Measurements from ENCODE around the gene GALNT2. TPM values are rescaled to one million over a fixed set of nuclear protein-coding genes. Genes with fewer than 3 reads are reported as not detected.
A peak's percentile ranks its signal among the peaks of the same experiment; 100 is the strongest.

The GALNT2 gene
- total RNA-seq, 1 experiment from 2014 or later, result 62.2 TPM

DNA sequence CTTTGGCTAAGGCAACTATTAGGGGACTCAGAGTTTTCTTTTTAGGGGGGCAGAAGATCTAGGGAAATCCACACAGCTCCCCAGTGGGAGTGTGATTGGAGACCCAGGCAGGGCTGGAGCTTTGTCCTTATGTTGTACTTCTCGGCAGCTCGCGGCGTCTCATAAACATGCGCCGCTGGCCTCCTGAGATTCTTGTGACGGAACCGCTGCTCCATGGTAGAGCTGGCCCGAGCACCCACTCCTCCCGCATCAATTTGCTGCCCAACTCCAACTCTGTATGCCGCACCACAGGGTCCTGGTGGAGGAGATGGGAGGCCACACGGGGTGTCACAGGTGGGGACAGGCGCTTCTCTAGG, 143.9 kb downstream of the GALNT2 start:
- no TSS peak for BruUV-seq (replicated peaks)
- CTCF ChIA-PET, result interaction anchor here (0.6 kb wide), 1 partner anchor 186 kb away, joined by 4 read pairs; no protein-coding TSS in a partner anchor
- Mint-ChIP-seq H3K36me3 (ENCODE audit: insufficient read depth, unreplicated experiment) (peaks cover 6% of the 10 kb centered on the region), H3K9me3 (ENCODE audit: unreplicated experiment) (no peaks in the 10 kb centered on the region), H3K4me3 (ENCODE audit: unreplicated experiment) (peak overlapping the region; percentile 45), H3K27ac (ENCODE audit: unreplicated experiment) (peak overlapping the region; percentile 90), H3K27me3 (ENCODE audit: insufficient read depth, unreplicated experiment) (no peaks in the 10 kb centered on the region), H3K4me1 (ENCODE audit: low read depth, unreplicated experiment) (peaks cover 43% of the 10 kb centered on the region)
- DNase-seq, result no peak
- H3K27me3 ChIP-seq (replicated peaks; ENCODE audit: control insufficient read depth, insufficient read depth, low read length), result no peaks in the 10 kb centered on the region
- H3K4me3 ChIP-seq (ENCODE audit: low read depth, low read length), result no peak overlapping the region
- intact Hi-C loops (cut with micrococcal nuclease; ENCODE audit: unreplicated experiment), result no loop called here
- H3K9me3 ChIP-seq, result no peaks in the 10 kb centered on the region
- TF ChIP-seq, protein P1, sequence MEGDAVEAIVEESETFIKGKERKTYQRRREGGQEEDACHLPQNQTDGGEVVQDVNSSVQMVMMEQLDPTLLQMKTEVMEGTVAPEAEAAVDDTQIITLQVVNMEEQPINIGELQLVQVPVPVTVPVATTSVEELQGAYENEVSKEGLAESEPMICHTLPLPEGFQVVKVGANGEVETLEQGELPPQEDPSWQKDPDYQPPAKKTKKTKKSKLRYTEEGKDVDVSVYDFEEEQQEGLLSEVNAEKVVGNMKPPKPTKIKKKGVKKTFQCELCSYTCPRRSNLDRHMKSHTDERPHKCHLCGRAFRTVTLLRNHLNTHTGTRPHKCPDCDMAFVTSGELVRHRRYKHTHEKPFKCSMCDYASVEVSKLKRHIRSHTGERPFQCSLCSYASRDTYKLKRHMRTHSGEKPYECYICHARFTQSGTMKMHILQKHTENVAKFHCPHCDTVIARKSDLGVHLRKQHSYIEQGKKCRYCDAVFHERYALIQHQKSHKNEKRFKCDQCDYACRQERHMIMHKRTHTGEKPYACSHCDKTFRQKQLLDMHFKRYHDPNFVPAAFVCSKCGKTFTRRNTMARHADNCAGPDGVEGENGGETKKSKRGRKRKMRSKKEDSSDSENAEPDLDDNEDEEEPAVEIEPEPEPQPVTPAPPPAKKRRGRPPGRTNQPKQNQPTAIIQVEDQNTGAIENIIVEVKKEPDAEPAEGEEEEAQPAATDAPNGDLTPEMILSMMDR (IDR thresholded peaks at IDR 0.05; ENCODE audit: insufficient read depth in 1 of 2, low read depth in 1 of 2, low read length in 1 of 2, severe bottlenecking in 1 of 2, unreplicated experiment in 1 of 2), result no peak
- no peaks in the 10 kb centered on the region for H3K36me3 ChIP-seq (ENCODE audit: control insufficient read depth, insufficient read depth, low read length)
- POLR2A ChIA-PET, result no interaction called here
- peaks cover 36% of the 10 kb centered on the region for H3K4me1 ChIP-seq

DNA sequence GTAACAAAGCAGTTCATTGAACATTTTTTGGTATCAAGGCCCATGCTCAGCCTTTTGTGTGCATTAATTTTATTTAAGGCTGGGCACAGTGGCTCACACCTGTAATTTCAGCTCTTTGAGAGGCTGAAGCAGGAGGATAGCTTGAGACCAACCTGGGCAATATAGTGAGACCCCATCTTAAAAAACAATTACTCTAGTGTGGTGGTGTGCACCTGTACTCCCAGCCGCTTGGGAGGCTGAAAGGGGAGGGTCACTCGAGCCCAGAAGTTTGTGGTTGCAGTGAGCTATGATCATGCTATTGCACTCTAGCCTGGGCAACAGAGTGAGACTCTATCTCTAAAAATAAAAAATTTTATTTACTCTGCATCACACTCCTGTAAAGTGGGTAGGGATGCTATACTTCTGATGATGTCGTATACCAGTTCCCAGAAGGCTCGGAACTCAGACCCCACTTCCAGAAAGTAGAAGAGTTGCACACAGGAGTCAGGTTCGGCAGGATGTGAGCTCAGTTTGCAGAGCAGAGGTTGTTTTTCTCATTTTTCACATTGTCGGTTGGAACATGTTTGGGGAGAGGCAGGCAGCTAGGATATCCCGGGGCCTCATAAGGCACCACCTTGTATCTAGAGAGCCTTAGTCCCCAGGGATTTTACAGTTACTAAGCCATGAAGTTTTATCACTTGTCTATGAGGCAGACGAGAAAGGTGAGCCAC, 144.6 kb downstream of the GALNT2 start:
- POLR2A ChIA-PET, result no interaction called here
- Histone ChIP-seq H3K27me3 (replicated peaks; ENCODE audit: control insufficient read depth, insufficient read depth, low read length) (no peaks in the 10 kb centered on the region), H3K9me3 (no peaks in the 10 kb centered on the region), H3K4me1 (peaks cover 36% of the 10 kb centered on the region), H3K36me3 (ENCODE audit: control insufficient read depth, insufficient read depth, low read length) (no peaks in the 10 kb centered on the region), H3K4me3 (ENCODE audit: low read depth, low read length) (no peak overlapping the region)
- TF ChIP-seq, protein P1 (IDR thresholded peaks at IDR 0.05; ENCODE audit: insufficient read depth in 1 of 2, low read depth in 1 of 2, low read length in 1 of 2, severe bottlenecking in 1 of 2, unreplicated experiment in 1 of 2), result no peak
- Mint-ChIP-seq H3K27me3 (ENCODE audit: insufficient read depth, unreplicated experiment) (no peaks in the 10 kb centered on the region), H3K9me3 (ENCODE audit: unreplicated experiment) (peaks cover under 1% of the 10 kb centered on the region), H3K27ac (ENCODE audit: unreplicated experiment) (peak overlapping the region; percentile 90), H3K4me1 (ENCODE audit: low read depth, unreplicated experiment) (peaks cover 43% of the 10 kb centered on the region), H3K36me3 (ENCODE audit: insufficient read depth, unreplicated experiment) (peaks cover 6% of the 10 kb centered on the region), H3K4me3 (ENCODE audit: unreplicated experiment) (no peak overlapping the region)
- DNase-seq, result no peak
- intact Hi-C loops (cut with micrococcal nuclease; ENCODE audit: unreplicated experiment), result no loop called here
- no TSS peak for BruUV-seq (replicated peaks)
- CTCF ChIA-PET, result no interaction called here

DNA sequence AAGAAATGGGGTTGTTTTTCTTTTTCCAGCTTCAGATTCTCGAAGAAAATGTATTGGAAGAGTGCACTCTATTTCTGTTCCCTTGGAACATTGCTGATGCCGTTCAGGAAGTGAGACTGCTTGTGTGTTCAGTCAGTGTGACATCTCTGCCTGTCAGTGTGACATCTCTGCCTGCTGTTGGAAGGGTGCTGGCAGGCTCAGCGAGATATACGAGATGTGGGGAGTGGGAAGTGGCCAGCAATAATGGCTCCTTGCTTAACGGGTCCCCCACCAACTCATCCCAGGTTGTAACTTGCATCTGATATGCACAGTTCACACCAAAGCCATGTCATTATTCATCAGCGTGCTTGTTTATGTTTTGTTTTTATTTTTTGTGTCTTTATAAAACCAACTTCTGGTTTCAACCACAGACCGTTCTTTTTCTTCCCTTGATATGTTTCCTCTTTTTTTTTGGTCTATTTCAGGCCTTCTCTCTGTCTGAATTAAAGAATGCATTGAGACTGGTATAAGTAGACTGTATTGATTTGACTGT, 145.4 kb downstream of the GALNT2 start:
- no TSS peak for BruUV-seq (replicated peaks)
- peaks cover 6% of the 10 kb centered on the region for H3K36me3 Mint-ChIP-seq (ENCODE audit: insufficient read depth, unreplicated experiment)
- Histone ChIP-seq H3K9me3 (no peaks in the 10 kb centered on the region), H3K4me3 (ENCODE audit: low read depth, low read length) (no peak overlapping the region), H3K36me3 (ENCODE audit: control insufficient read depth, insufficient read depth, low read length) (no peaks in the 10 kb centered on the region), H3K27me3 (replicated peaks; ENCODE audit: control insufficient read depth, insufficient read depth, low read length) (no peaks in the 10 kb centered on the region), H3K4me1 (peaks cover 36% of the 10 kb centered on the region)
- no peak overlapping the region for H3K27ac Mint-ChIP-seq (ENCODE audit: unreplicated experiment)
- intact Hi-C loops (cut with micrococcal nuclease; ENCODE audit: unreplicated experiment), result no loop called here
- no peak overlapping the region for H3K4me3 Mint-ChIP-seq (ENCODE audit: unreplicated experiment)
- POLR2A ChIA-PET, result no interaction called here
- H3K4me1 Mint-ChIP-seq (ENCODE audit: low read depth, unreplicated experiment), result peaks cover 43% of the 10 kb centered on the region
- no peaks in the 10 kb centered on the region for H3K27me3 Mint-ChIP-seq (ENCODE audit: insufficient read depth, unreplicated experiment)
- CTCF ChIA-PET, result no interaction called here
- DNase-seq, result no peak
- H3K9me3 Mint-ChIP-seq (ENCODE audit: unreplicated experiment), result peaks cover 9% of the 10 kb centered on the region
- TF ChIP-seq, protein P1 (IDR thresholded peaks at IDR 0.05; ENCODE audit: insufficient read depth in 1 of 2, low read depth in 1 of 2, low read length in 1 of 2, severe bottlenecking in 1 of 2, unreplicated experiment in 1 of 2), result no peak
